ENCODE measurements around the gene TEC. TPM values are rescaled to one million over a fixed set of nuclear protein-coding genes. Genes with fewer than 3 reads are reported as not detected.
A peak's percentile ranks its signal among the peaks of the same experiment; 100 is the strongest.
"Not testable (repeated sequence)": the region's sequence is repeated elsewhere in the genome, so short reads cannot be mapped to it uniquely, and the experiment has no call there.

TEC gene
- total and polyA plus RNA-seq, 8 donors, result 4.5 to 10.6 (median 7.6) TPM

DNA sequence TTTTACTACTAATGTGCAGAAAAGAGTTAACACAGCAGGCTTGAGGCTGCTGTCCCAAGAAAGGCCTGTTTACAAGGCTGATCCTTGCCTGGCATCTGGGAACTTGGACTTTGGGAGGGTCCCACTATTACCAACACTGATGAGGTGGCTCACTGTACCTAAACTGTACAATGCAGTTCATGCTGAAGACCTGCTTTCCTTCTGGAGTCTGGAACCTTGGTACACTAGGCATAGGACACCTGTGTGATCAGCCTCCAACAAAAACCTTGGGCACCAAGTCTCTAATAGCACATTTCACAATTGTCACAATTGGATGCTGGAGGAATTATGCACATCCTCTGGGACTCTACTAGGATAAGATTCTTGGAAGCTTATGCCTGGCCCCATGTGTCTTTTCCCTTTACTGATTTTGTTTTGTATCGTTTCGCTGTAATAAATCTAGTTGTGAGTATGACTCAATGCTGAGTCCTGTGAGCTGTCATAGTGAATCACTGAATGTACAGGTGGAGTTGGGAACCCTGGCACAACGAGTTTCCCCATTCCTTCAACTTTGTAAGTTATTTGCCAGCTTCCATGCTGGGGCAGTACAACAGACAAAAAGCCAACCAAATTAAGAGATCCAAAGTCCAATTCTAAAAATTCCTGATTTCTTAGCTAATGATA is 45.9 kb downstream of the TEC start:
- DNase-seq (no peak), ATAC-seq (no peak)
- Histone ChIP-seq H3K4me1 (peaks cover 0 to 32% of the 10 kb centered on the region in 2 donors), H3K27me3 (no peaks in the 10 kb centered on the region), H3K36me3 (no peaks in the 10 kb centered on the region), H3K27ac (no peak overlapping the region), H3K4me3 (no peak overlapping the region), H3K9me3 (no peaks in the 10 kb centered on the region)
- TF ChIP-seq, protein P1, sequence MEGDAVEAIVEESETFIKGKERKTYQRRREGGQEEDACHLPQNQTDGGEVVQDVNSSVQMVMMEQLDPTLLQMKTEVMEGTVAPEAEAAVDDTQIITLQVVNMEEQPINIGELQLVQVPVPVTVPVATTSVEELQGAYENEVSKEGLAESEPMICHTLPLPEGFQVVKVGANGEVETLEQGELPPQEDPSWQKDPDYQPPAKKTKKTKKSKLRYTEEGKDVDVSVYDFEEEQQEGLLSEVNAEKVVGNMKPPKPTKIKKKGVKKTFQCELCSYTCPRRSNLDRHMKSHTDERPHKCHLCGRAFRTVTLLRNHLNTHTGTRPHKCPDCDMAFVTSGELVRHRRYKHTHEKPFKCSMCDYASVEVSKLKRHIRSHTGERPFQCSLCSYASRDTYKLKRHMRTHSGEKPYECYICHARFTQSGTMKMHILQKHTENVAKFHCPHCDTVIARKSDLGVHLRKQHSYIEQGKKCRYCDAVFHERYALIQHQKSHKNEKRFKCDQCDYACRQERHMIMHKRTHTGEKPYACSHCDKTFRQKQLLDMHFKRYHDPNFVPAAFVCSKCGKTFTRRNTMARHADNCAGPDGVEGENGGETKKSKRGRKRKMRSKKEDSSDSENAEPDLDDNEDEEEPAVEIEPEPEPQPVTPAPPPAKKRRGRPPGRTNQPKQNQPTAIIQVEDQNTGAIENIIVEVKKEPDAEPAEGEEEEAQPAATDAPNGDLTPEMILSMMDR (IDR thresholded peaks at IDR 0.05), result no peak
- intact Hi-C loops (cut with DNase I), result no loop called here

DNA sequence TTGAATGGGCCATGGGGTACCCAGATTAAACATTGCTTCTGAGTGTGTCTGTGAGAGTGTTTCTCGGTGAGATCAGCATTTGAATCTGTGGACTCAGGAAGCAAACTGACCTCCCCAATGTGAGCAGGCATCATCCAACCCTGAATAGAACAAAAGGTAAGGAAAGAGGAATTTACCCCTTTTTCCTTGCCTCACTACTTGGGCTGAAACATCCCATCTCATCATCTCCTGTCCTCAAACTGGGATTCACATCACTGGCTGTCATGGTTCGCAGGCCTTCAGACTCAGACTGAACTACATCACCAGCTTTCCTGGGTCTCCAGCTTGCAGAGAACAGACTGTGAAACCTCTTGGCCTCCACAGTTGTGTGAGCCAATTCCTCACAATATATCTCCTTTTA is 47.1 kb downstream of the TEC start:
- Histone ChIP-seq H3K4me1 (peaks cover 0 to 27% of the 10 kb centered on the region in 2 donors), H3K4me3 (no peak overlapping the region), H3K9me3 (no peaks in the 10 kb centered on the region), H3K27me3 (no peaks in the 10 kb centered on the region), H3K27ac (no peak overlapping the region), H3K36me3 (no peaks in the 10 kb centered on the region)
- TF ChIP-seq, protein P1 (IDR thresholded peaks at IDR 0.05), result no peak
- intact Hi-C loops (cut with DNase I), result no loop called here
- DNase-seq (no peak), ATAC-seq (no peak)

DNA sequence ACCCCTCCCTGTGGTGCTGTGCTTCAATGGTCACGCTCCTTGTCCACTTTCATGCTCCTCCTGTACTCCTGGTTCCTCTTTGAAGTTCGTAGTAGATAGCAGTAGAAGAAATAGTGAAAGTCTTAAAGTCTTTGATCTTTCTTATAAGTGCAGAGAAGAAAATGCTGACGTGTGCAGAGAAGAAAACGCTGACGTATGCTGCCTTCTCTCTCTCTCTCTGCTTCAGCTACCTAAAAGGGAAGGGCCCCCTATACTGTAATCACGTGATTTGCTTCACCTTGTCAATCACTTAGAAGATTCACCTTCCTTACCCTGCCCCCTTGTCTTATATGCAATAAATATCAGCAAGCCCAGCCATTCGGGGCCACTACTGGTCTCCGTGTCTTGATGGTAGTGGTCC is 50.2 kb downstream of the TEC start:
- H3K4me3 ChIP-seq; H3K27ac ChIP-seq; H3K4me1 ChIP-seq; H3K9me3 ChIP-seq; H3K27me3 ChIP-seq; H3K36me3 ChIP-seq; DNase-seq; intact Hi-C loops (cut with DNase I); ATAC-seq: not testable (repeated sequence)

DNA sequence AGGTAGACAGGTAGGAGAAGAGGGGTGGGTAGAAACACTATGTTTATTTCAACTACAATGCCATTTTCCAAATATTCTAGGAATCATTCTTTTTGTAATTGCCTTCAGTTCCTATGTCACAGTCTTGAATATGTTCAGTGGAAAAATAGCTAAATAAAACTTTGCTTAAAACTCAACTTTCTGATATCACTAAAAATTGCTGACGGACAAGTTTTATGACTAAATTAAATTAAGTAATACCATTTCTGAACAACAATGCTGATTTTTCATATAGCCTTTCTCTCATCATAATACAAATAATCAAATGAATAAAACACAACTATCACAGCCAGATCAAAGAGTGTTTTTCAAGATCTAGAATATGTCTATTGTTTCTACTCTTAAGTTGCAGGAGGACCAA is 53.1 kb downstream of the TEC start:
- TF ChIP-seq, protein P1 (IDR thresholded peaks at IDR 0.05), result no peak
- Histone ChIP-seq H3K27me3 (no peaks in the 10 kb centered on the region), H3K36me3 (no peaks in the 10 kb centered on the region), H3K9me3 (no peaks in the 10 kb centered on the region), H3K4me3 (no peak overlapping the region), H3K27ac (no peak overlapping the region), H3K4me1 (peaks cover 0 to 5% of the 10 kb centered on the region in 2 donors)
- DNase-seq (no peak), ATAC-seq (no peak)
- intact Hi-C loops (cut with DNase I), result no loop called here

DNA sequence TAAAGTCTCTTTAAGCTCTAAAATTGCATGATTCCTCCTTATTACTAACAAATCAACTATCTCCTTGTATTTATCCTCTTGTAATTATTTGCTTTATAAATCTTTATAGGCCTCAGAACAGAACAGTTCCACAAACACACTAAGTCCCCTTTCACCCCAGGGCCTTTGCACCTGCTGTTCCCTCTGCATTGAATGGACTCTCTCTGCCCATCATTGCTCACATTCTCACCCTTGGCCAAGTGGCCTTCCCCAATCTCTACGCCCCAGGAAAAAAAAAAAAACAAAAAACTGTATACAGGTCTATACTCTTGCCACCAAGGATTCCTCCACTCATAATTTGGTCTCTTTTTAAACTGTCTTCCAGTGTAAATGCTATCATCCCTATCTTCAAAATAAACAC is 53.7 kb downstream of the TEC start:
- intact Hi-C loops (cut with DNase I), result no loop called here
- Histone ChIP-seq H3K36me3 (no peaks in the 10 kb centered on the region), H3K4me3 (no peak overlapping the region), H3K9me3 (no peaks in the 10 kb centered on the region), H3K4me1 (peaks cover 0 to 6% of the 10 kb centered on the region in 2 donors), H3K27ac (no peak overlapping the region), H3K27me3 (no peaks in the 10 kb centered on the region)
- DNase-seq, result no peak
- no peak for ATAC-seq
- TF ChIP-seq, protein P1 (IDR thresholded peaks at IDR 0.05), result no peak

DNA sequence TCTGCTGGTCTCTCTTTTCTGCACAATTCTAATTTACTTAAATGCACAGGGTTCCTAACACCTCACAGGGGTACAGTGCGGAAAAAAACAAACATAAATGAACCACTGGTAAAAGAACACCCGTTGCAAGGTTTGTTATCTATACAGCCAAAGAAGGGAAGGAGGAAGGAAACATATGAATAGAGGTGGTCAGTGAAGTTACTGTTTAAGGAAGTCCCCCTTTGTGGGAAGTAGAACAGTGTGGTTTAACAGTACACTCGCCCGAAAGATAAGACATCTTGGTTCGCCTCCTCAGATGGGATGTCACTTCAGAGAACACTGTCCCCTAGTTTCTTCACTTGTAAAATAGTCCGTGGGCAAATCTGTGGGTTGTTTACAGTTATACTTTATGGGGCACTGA is 57.5 kb downstream of the TEC start:
- no peak for ATAC-seq
- intact Hi-C loops (cut with DNase I), result no loop called here

More for the DNA sequence above, 57.5 kb downstream of the TEC start:
- H3K27me3 ChIP-seq, result no peaks in the 10 kb centered on the region
- H3K4me1 ChIP-seq, result peaks cover 0 to 6% of the 10 kb centered on the region in 2 donors
- no peak overlapping the region for H3K4me3 ChIP-seq
- H3K36me3 ChIP-seq, result no peaks in the 10 kb centered on the region
- no peaks in the 10 kb centered on the region for H3K9me3 ChIP-seq
- TF ChIP-seq, protein P1 (IDR thresholded peaks at IDR 0.05), result no peak
- no peak for DNase-seq
- peak overlapping the region in 1 of 2 donors; percentile 21 for H3K27ac ChIP-seq

Measured in left lung (tissue), 10 donors.